Parathyroid adenoma (tissue), 2 donors: ENCODE results near the gene OSBPL2.

ENCODE experiments used
- H2AFZ ChIP-seq: fragments of 300-600 bp; sonication (generic); one replicate; pipeline ENCODE4 v1.7.0; 2017; ENCODE audit warnings: antibody characterized with exemption, mild to moderate bottlenecking
- H3K27ac ChIP-seq: fragments of 300-600 bp; sonication (generic); one replicate; pipeline ENCODE4 v1.7.0; 2017
- H3K27me3 ChIP-seq: fragments of 300-600 bp; sonication (generic); one replicate; pipeline ENCODE4 v1.7.0; 2017; ENCODE audit warnings: low read length; ENCODE audit not compliant: control insufficient read depth, insufficient read depth
- H3K36me3 ChIP-seq: fragments of 300-600 bp; sonication (generic); one replicate; pipeline ENCODE4 v1.7.0; 2017; ENCODE audit warnings: low read length; ENCODE audit not compliant: control insufficient read depth, insufficient read depth
- H3K4me1 ChIP-seq: fragments of 300-600 bp; sonication (generic); one replicate; pipeline ENCODE4 v1.7.0; 2017; ENCODE audit warnings: control low read depth
- H3K4me2 ChIP-seq: fragments of 300-600 bp; sonication (generic); one replicate; pipeline ENCODE4 v1.7.0; 2017; ENCODE audit warnings: low read length
- H3K4me3 ChIP-seq: fragments of 300-600 bp; sonication (generic); one replicate; pipeline ENCODE4 v1.7.0; 2017; ENCODE audit warnings: low read depth, low read length
- H3K79me2 ChIP-seq: fragments of 300-600 bp; sonication (generic); one replicate; pipeline ENCODE4 v1.7.0; 2017; ENCODE audit warnings: control low read depth
- H3K9ac ChIP-seq: fragments of 300-600 bp; sonication (generic); one replicate; pipeline ENCODE4 v1.7.0; 2017; ENCODE audit warnings: mild to moderate bottlenecking
- H3K9me3 ChIP-seq: fragments of 300-600 bp; sonication (generic); one replicate; pipeline ENCODE4 v1.7.0; 2017; ENCODE audit warnings: low read length; ENCODE audit not compliant: control insufficient read depth
- CTCF ChIP-seq: fragments of 300-600 bp; sonication (generic); IDR thresholded peaks from one replicate; pipeline ENCODE4 v1.7.0; 2017; ENCODE audit warnings: antibody characterized with exemption, mild to moderate bottlenecking
- donor health status: primary hyperparathyroidism.

OSBPL2 gene

GRCh38 chr20:62209850-62210495, 28.3 kb upstream of the OSBPL2 start:
- H3K4me1 ChIP-seq, result no peaks in the 10 kb centered on the region
- H3K9me3 ChIP-seq, result no peaks in the 10 kb centered on the region
- TF ChIP-seq CTCF, result no peak
- no peaks in the 10 kb centered on the region for H3K79me2 ChIP-seq
- no peaks in the 10 kb centered on the region for H3K36me3 ChIP-seq
- H3K9ac ChIP-seq, result no peak overlapping the region
- no peaks in the 10 kb centered on the region for H3K27me3 ChIP-seq
- no peak overlapping the region for H2AFZ ChIP-seq
- no peak overlapping the region for H3K27ac ChIP-seq
- no peak overlapping the region for H3K4me3 ChIP-seq
- H3K4me2 ChIP-seq, result no peak overlapping the region

- Histone ChIP-seq H3K4me2 (no peak overlapping the region), H3K27me3 (no peaks in the 10 kb centered on the region), H3K4me3 (no peak overlapping the region), H2AFZ (no peak overlapping the region), H3K4me1 (no peaks in the 10 kb centered on the region), H3K9ac (no peak overlapping the region), H3K9me3 (no peaks in the 10 kb centered on the region), H3K36me3 (no peaks in the 10 kb centered on the region), H3K79me2 (no peaks in the 10 kb centered on the region), H3K27ac (no peak overlapping the region)
- no peak for TF ChIP-seq CTCF
These were observed 27.8 kb upstream of the OSBPL2 start for GRCh38 chr20:62210496-62210855.

- no peak overlapping the region for H3K4me3 ChIP-seq
- no peak overlapping the region for H2AFZ ChIP-seq
- H3K27ac ChIP-seq, result no peak overlapping the region
- H3K4me2 ChIP-seq, result no peak overlapping the region
- H3K36me3 ChIP-seq, result no peaks in the 10 kb centered on the region
- no peak overlapping the region for H3K9ac ChIP-seq
- H3K4me1 ChIP-seq, result no peaks in the 10 kb centered on the region
- TF ChIP-seq CTCF, result no peak
- no peaks in the 10 kb centered on the region for H3K27me3 ChIP-seq
- H3K79me2 ChIP-seq, result no peaks in the 10 kb centered on the region
- no peaks in the 10 kb centered on the region for H3K9me3 ChIP-seq
These were observed 27.1 kb upstream of the OSBPL2 start for GRCh38 chr20:62211216-62211615.

- H3K36me3 ChIP-seq, result no peaks in the 10 kb centered on the region
- TF ChIP-seq CTCF, result no peak
- no peaks in the 10 kb centered on the region for H3K27me3 ChIP-seq
- no peak overlapping the region for H3K9ac ChIP-seq
- no peak overlapping the region for H3K27ac ChIP-seq
- no peak overlapping the region for H3K4me2 ChIP-seq
- no peaks in the 10 kb centered on the region for H3K4me1 ChIP-seq
- no peaks in the 10 kb centered on the region for H3K79me2 ChIP-seq
- no peaks in the 10 kb centered on the region for H3K9me3 ChIP-seq
- no peak overlapping the region for H2AFZ ChIP-seq
- H3K4me3 ChIP-seq, result no peak overlapping the region
These were observed 26.5 kb upstream of the OSBPL2 start for GRCh38 chr20:62211769-62212288.

- H3K36me3 ChIP-seq, result no peaks in the 10 kb centered on the region
- H3K4me2 ChIP-seq, result no peak overlapping the region
- TF ChIP-seq CTCF, result no peak
- no peaks in the 10 kb centered on the region for H3K4me1 ChIP-seq
- H3K27me3 ChIP-seq, result no peaks in the 10 kb centered on the region
- H3K4me3 ChIP-seq, result no peak overlapping the region
- no peak overlapping the region for H2AFZ ChIP-seq
- H3K9ac ChIP-seq, result no peak overlapping the region
- no peak overlapping the region for H3K27ac ChIP-seq
- no peaks in the 10 kb centered on the region for H3K9me3 ChIP-seq
- H3K79me2 ChIP-seq, result no peaks in the 10 kb centered on the region
These were observed 26.0 kb upstream of the OSBPL2 start for GRCh38 chr20:62212299-62212698.
